Ishikawa (cell line): ENCODE measurements around the gene CD53.

Source experiments
- CEBPB ChIP-seq: IDR thresholded peaks from 2 replicates; pipeline ENCODE4 v1.6.1; 2012
- CREB1 ChIP-seq: IDR thresholded peaks from 2 replicates; pipeline ENCODE4 v1.6.1; 2012; ENCODE audit warnings: low read depth
- EGR1 ChIP-seq: IDR thresholded peaks from 2 replicates; pipeline ENCODE4 v1.6.1; 2012
- EP300 ChIP-seq: IDR thresholded peaks from 2 replicates; pipeline ENCODE4 v1.6.1; 2012; ENCODE audit warnings: borderline replicate concordance
- FOXM1 ChIP-seq: IDR thresholded peaks from 2 replicates; pipeline ENCODE4 v1.6.1; 2012; ENCODE audit warnings: low read depth, borderline replicate concordance
- NFIC ChIP-seq: IDR thresholded peaks from 2 replicates; pipeline ENCODE4 v1.6.1; 2012
- RAD21 ChIP-seq: IDR thresholded peaks from 2 replicates; pipeline ENCODE4 v1.6.1; 2012; ENCODE audit warnings: low read depth
- TAF1 ChIP-seq: IDR thresholded peaks from 2 replicates; pipeline ENCODE4 v1.6.1; 2012; ENCODE audit warnings: low read depth, mild to moderate bottlenecking
- TCF12 ChIP-seq: IDR thresholded peaks from 2 replicates; pipeline ENCODE4 v1.6.1; 2012; ENCODE audit warnings: low read depth
- TEAD4 ChIP-seq: IDR thresholded peaks from 2 replicates; pipeline ENCODE4 v1.6.1; 2012
- YY1 ChIP-seq: IDR thresholded peaks from 2 replicates; pipeline ENCODE4 v1.6.1; 2012; ENCODE audit warnings: low read depth
- ZBTB7A ChIP-seq: IDR thresholded peaks from 2 replicates; pipeline ENCODE4 v1.6.1; 2012; ENCODE audit warnings: low read depth
- TF ChIP-seq, protein P1 (sequence below): IDR thresholded peaks from 2 replicates; pipeline ENCODE4 v1.6.1; 2012
- TF ChIP-seq, protein P2 (sequence below): IDR thresholded peaks from 2 replicates; pipeline ENCODE4 v1.6.1; 2012; ENCODE audit warnings: low read depth, mild to moderate bottlenecking
- TF ChIP-seq, protein P3 (sequence below): IDR thresholded peaks from 2 replicates; pipeline ENCODE4 v1.6.1; 2012

Gene CD53

DNA sequence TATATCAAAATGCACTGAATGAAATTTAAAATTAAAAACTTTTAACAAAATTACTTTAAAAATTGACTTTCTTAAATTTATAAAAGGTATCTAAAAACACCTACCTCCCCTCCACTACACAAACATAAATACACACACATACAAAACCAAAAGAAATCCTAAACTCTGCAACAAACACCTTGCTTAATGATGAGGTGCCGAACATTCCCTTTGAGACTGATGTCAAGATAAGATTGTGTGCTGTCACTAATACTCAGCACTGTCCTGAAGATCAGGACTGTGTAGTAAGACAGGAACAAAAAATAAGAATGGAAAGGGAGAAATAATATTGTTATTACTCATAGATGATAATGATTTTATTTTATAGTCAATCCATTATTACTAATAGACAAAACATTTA is 45.1 kb downstream of the CD53 start:
- TF ChIP-seq TEAD4 (no peak), CREB1 (no peak), EGR1 (no peak)

GRCh38 chr1:110921953-110922352 is 49.0 kb downstream of the CD53 start:
- TF ChIP-seq ZBTB7A (no peak), NFIC (no peak), TCF12 (no peak), TEAD4 (no peak), FOXM1 (no peak), CREB1 (no peak), RAD21 (no peak), EP300 (no peak), EGR1 (no peak), YY1 (no peak), CEBPB (no peak), TAF1 (no peak)
- TF ChIP-seq, protein P1, sequence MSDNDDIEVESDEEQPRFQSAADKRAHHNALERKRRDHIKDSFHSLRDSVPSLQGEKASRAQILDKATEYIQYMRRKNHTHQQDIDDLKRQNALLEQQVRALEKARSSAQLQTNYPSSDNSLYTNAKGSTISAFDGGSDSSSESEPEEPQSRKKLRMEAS = no peak
- TF ChIP-seq, protein P2, sequence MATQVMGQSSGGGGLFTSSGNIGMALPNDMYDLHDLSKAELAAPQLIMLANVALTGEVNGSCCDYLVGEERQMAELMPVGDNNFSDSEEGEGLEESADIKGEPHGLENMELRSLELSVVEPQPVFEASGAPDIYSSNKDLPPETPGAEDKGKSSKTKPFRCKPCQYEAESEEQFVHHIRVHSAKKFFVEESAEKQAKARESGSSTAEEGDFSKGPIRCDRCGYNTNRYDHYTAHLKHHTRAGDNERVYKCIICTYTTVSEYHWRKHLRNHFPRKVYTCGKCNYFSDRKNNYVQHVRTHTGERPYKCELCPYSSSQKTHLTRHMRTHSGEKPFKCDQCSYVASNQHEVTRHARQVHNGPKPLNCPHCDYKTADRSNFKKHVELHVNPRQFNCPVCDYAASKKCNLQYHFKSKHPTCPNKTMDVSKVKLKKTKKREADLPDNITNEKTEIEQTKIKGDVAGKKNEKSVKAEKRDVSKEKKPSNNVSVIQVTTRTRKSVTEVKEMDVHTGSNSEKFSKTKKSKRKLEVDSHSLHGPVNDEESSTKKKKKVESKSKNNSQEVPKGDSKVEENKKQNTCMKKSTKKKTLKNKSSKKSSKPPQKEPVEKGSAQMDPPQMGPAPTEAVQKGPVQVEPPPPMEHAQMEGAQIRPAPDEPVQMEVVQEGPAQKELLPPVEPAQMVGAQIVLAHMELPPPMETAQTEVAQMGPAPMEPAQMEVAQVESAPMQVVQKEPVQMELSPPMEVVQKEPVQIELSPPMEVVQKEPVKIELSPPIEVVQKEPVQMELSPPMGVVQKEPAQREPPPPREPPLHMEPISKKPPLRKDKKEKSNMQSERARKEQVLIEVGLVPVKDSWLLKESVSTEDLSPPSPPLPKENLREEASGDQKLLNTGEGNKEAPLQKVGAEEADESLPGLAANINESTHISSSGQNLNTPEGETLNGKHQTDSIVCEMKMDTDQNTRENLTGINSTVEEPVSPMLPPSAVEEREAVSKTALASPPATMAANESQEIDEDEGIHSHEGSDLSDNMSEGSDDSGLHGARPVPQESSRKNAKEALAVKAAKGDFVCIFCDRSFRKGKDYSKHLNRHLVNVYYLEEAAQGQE = no peak
- TF ChIP-seq, protein P3, sequence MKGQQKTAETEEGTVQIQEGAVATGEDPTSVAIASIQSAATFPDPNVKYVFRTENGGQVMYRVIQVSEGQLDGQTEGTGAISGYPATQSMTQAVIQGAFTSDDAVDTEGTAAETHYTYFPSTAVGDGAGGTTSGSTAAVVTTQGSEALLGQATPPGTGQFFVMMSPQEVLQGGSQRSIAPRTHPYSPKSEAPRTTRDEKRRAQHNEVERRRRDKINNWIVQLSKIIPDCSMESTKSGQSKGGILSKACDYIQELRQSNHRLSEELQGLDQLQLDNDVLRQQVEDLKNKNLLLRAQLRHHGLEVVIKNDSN = no peak

GRCh38 chr1:110927484-110928075 is 54.6 kb downstream of the CD53 start:
- TF ChIP-seq EGR1 = no peak
- no peak for TF ChIP-seq TEAD4
- no peak for TF ChIP-seq TCF12
- no peak for TF ChIP-seq TAF1
- TF ChIP-seq YY1 = no peak
- TF ChIP-seq, protein P1 = no peak
- no peak for TF ChIP-seq NFIC
- TF ChIP-seq CREB1 = no peak
- TF ChIP-seq ZBTB7A = no peak

DNA sequence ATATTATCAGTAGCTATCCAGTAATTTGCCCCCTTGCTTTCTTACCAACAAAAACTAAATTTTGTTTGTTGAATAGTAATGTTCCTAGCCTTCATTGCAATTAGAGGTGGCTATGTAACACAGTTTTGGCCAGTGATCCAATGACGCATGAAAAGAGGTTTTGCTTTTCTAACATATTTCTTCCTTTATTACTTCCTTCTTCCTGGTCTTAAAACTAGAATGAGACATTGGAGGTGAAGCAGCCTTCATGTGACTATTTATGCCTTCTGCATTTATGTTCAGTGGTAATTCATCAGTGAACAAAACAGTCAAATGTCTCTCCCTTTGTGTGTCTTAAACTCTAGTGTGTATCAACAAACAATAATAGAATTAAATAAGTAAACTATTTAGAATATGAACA is 55.2 kb downstream of the CD53 start:
- TF ChIP-seq, protein P1 = no peak
- TF ChIP-seq CREB1 (no peak), FOXM1 (no peak), NFIC (no peak), EP300 (no peak), ZBTB7A (no peak), EGR1 (no peak), TEAD4 (no peak), RAD21 (no peak), TAF1 (no peak), CEBPB (no peak), TCF12 (no peak), YY1 (no peak)
- TF ChIP-seq, protein P2 = no peak
- TF ChIP-seq, protein P3 = no peak

DNA sequence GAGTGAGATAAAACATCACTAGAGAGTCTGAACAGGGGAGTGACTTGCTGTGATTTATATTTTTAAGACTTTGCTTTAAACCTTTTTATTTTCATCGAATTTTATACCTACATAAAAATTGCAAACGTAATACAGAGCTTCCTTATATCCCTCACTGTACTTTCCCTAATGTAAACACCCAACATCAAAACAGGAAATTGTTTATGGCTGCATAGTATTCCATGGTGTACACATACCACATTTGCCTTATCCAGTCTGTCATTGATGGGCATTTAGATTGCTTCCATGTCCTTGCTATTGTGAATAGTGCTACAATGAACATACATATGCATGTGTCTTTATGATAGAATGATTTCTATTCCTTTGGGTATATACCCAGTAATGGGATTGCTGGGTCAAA is 56.0 kb downstream of the CD53 start:
- TF ChIP-seq CREB1 (no peak), FOXM1 (no peak), ZBTB7A (no peak), RAD21 (no peak), NFIC (no peak), CEBPB (no peak), TEAD4 (no peak), TAF1 (no peak), EP300 (no peak), YY1 (no peak), EGR1 (no peak), TCF12 (no peak)
- TF ChIP-seq, protein P1 = no peak

DNA sequence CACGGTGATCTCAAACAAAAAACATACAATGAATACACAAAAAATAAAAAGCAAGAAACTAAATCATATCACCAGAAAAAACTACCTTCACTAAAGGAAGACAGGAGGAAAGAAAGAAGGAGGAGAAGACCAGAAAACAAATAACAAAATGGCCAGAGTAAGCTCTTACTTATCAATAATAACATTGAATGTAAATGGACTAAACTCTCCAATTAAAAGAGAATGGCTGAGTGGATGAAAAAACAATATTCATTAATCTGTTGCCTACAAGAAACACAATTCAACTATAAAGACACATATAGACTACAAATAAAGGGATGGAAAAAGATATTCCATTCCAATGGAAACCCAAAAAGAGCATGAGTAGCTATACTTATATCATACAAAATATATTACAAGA is 63.6 kb downstream of the CD53 start:
- TF ChIP-seq, protein P3 = no peak
- TF ChIP-seq TEAD4 (no peak), TAF1 (no peak)
